NB4 (cell line): ENCODE results near the gene IFITM1.

Experiments
- DNase-seq: peaks from one replicate; pipeline ENCODE4 v3.0.0; 2010; ENCODE audit warnings: low read depth
- H3K4me3 ChIP-seq: one replicate; pipeline ENCODE4 v1.5.1; 2011; ENCODE audit warnings: mild to moderate bottlenecking, low read depth, low read length, moderate library complexity
- MYC ChIP-seq: IDR thresholded peaks from 2 replicates; pipeline ENCODE4 v1.6.1; 2011; ENCODE audit warnings: low read depth, low read length
- POLR2A ChIP-seq: IDR thresholded peaks from 2 replicates; pipeline ENCODE4 v1.6.1; 2011; ENCODE audit warnings: mild to moderate bottlenecking; ENCODE audit not compliant: insufficient read length; ENCODE audit errors: extremely low read depth
- TF ChIP-seq, protein P1 (sequence below): IDR thresholded peaks from one replicate; pipeline ENCODE4 v1.5.1; 2012; ENCODE audit warnings: low read depth, low read length
- TF ChIP-seq, protein P2 (sequence below): IDR thresholded peaks from 2 replicates; pipeline ENCODE4 v1.6.1; 2011; ENCODE audit warnings: low read depth, low read length

The IFITM1 gene

GRCh38 chr11:289398-289711 is 24.5 kb upstream of the IFITM1 start:
- peak overlapping the region; percentile 34 for H3K4me3 ChIP-seq
- TF ChIP-seq POLR2A (no peak), MYC (no peak)
- TF ChIP-seq, protein P1, sequence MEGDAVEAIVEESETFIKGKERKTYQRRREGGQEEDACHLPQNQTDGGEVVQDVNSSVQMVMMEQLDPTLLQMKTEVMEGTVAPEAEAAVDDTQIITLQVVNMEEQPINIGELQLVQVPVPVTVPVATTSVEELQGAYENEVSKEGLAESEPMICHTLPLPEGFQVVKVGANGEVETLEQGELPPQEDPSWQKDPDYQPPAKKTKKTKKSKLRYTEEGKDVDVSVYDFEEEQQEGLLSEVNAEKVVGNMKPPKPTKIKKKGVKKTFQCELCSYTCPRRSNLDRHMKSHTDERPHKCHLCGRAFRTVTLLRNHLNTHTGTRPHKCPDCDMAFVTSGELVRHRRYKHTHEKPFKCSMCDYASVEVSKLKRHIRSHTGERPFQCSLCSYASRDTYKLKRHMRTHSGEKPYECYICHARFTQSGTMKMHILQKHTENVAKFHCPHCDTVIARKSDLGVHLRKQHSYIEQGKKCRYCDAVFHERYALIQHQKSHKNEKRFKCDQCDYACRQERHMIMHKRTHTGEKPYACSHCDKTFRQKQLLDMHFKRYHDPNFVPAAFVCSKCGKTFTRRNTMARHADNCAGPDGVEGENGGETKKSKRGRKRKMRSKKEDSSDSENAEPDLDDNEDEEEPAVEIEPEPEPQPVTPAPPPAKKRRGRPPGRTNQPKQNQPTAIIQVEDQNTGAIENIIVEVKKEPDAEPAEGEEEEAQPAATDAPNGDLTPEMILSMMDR: no peak
- TF ChIP-seq, protein P2, sequence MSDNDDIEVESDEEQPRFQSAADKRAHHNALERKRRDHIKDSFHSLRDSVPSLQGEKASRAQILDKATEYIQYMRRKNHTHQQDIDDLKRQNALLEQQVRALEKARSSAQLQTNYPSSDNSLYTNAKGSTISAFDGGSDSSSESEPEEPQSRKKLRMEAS: no peak
- no peak for DNase-seq

- no peak for DNase-seq
- peak overlapping the region; percentile 34 for H3K4me3 ChIP-seq
- TF ChIP-seq, protein P2: no peak
- no peak for TF ChIP-seq POLR2A
- TF ChIP-seq, protein P1: no peak
Measured at GRCh38 chr11:289712-290620, 23.9 kb upstream of the IFITM1 start.

DNA sequence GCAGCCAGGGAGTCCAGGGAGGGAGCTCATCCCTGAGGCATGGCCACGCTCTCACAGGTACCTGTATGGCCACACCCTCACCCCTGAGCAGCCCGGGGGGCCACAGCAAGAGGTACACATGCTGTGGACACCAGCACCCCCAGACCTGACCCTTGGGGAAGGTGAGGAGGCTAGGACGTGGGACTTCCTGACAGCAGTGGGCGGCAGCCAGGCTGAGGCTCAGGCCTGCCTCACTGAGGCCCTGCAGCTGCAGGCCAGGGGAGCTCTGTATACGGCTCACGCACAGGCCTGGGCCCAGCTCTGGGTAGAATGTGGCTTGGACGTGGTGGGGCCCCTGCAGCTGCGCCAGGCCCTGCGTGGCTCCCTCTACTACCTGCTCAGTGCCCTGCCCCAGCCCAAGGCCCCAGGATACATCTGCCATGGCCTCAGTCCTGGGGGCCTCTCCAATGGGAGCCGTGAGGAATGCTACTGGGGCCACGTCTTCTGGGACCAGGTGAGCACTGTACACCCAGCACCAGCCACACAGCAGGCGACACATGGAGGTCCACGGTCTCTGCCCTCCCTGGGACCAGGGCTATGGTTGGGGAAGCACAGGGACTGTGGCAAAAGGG is 23.1 kb upstream of the IFITM1 start:
- DNase-seq: no peak
- no peak overlapping the region for H3K4me3 ChIP-seq

GRCh38 chr11:291281-292210 is 22.3 kb upstream of the IFITM1 start:
- TF ChIP-seq MYC (no peak), POLR2A (no peak)
- TF ChIP-seq, protein P1: no peak
- DNase-seq: no peak
- H3K4me3 ChIP-seq: no peak overlapping the region

More for the DNA sequence above, 23.1 kb upstream of the IFITM1 start:
- TF ChIP-seq MYC (no peak), POLR2A (no peak)
- TF ChIP-seq, protein P1: no peak
- TF ChIP-seq, protein P2: no peak

- TF ChIP-seq, protein P1: no peak
- TF ChIP-seq MYC (no peak), POLR2A (no peak)
- TF ChIP-seq, protein P2: no peak
- H3K4me3 ChIP-seq: no peak overlapping the region
- no peak for DNase-seq
Measured at GRCh38 chr11:292211-293121, 21.4 kb upstream of the IFITM1 start.
